SK-N-MC (cell line): ENCODE results near the gene MIB1.

Experiments
- EZH2 ChIP-seq: fragments of 200-600 bp; sonication (generic); IDR thresholded peaks from one replicate; pipeline ENCODE4 v1.6.1; 2017; ENCODE audit warnings: antibody characterized with exemption
- FOXP2 ChIP-seq: optimal IDR thresholded peaks from 2 replicates; pipeline ENCODE3; 2011; ENCODE audit warnings: mild to moderate bottlenecking, moderate library complexity; ENCODE audit not compliant: insufficient read depth; ENCODE audit errors: extremely low read length, control extremely low read depth
- POLR2AphosphoS5 ChIP-seq: IDR thresholded peaks from 2 replicates; pipeline ENCODE4 v1.6.1; 2012; ENCODE audit warnings: mild to moderate bottlenecking, low read depth, low read length, borderline replicate concordance

DNA sequence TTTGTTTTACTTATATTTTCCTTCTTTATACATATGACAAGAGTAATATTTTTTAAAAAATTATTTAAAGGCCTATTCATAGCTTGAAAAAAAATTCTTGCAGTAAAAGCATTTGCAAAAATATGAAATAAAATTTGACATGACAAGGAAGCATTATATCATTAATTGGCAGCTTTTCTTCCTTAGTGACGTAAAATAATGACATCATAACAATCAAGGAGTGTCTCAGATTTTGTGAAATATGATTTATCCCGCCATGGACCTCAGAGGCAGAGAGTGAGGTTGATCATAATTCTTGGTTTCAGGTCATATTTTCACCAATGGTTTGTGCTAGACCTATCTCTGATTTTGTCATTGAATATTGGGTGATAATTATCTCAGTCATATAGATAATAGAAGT lies 176.0 kb downstream of the MIB1 start:
- TF ChIP-seq FOXP2 (no peak), EZH2 (no peak), POLR2AphosphoS5 (no peak)
